Naive B cell (primary cell): ENCODE results near the gene C20orf141. TPM values are rescaled to one million over a fixed set of nuclear protein-coding genes. Genes with fewer than 3 reads are reported as not detected.
A peak's percentile ranks its signal among the peaks of the same experiment; 100 is the strongest.

ENCODE experiments used
- ATAC-seq, 2 donors: fragments of 150-1000 bp; cut with Tn5 transposase; 2 replicates each; pipeline ENCODE4 v1.10.0; 2021; ENCODE audit warnings: low read depth in 2 of 2, mild to moderate bottlenecking in 2 of 2, moderate library complexity in 2 of 2
- DNase-seq: peaks from one replicate; pipeline ENCODE4 v3.0.0; 2022
- H3K27ac Mint-ChIP-seq, 6 donors: one replicate each; pipeline ENCODE4 v1.8.0; 2020 to 2022; ENCODE audit warnings: mild to moderate bottlenecking in 6 of 6, mixed read lengths in 6 of 6, moderate library complexity in 5 of 6, inconsistent platforms in 2 of 6
- H3K27me3 Mint-ChIP-seq, 3 donors: one replicate each; pipeline ENCODE4 v1.8.0; 2021 to 2022; ENCODE audit warnings: mixed read lengths in 3 of 3, mild to moderate bottlenecking in 1 of 3
- H3K36me3 Mint-ChIP-seq, 2 donors: one replicate each; pipeline ENCODE4 v1.8.0; 2020 to 2022; ENCODE audit warnings: mixed read lengths in 2 of 2, inconsistent platforms in 1 of 2, mild to moderate bottlenecking in 1 of 2
- H3K4me1 Mint-ChIP-seq, 3 donors: one replicate each; pipeline ENCODE4 v1.8.0; 2020 to 2022; ENCODE audit warnings: mixed read lengths in 3 of 3, inconsistent platforms in 1 of 3, mild to moderate bottlenecking in 1 of 3, moderate library complexity in 1 of 3
- H3K4me3 Mint-ChIP-seq, 8 donors: one replicate each; pipeline ENCODE4 v1.8.0; 2020 to 2022; ENCODE audit warnings: mild to moderate bottlenecking in 8 of 8, mixed read lengths in 8 of 8, moderate library complexity in 8 of 8, inconsistent platforms in 2 of 8
- H3K9me3 Mint-ChIP-seq, 7 donors: one replicate each; pipeline ENCODE4 v1.8.0; 2020 to 2022; ENCODE audit warnings: mixed read lengths in 7 of 7, mild to moderate bottlenecking in 5 of 7, inconsistent platforms in 2 of 7, moderate library complexity in 1 of 7
- polyA plus RNA-seq, 6 donors: library from polyadenylated mRNA; unstranded; fragments of 300-500 nt; fragmentation: Illumina TruSeq; gene quantifications; one replicate each; pipeline ENCODE4 v1.2.3, GENCODE V29; 2021; ENCODE audit warnings: low read depth in 6 of 6

Gene C20orf141
- polyA plus RNA-seq, 6 donors from 2014 or later = not detected

GRCh38 chr20:2794866-2795447 lies 19.8 kb upstream of the C20orf141 start:
- DNase-seq (no peak), ATAC-seq (no peak)
- no peaks in the 10 kb centered on the region for H3K9me3 Mint-ChIP-seq
- peaks cover 11 to 14% (median 13%) of the 10 kb centered on the region in 3 donors for H3K4me1 Mint-ChIP-seq
- H3K4me3 Mint-ChIP-seq = no peak overlapping the region
- H3K27ac Mint-ChIP-seq = no peak overlapping the region
- peaks cover 0 to 3% of the 10 kb centered on the region in 2 donors for H3K36me3 Mint-ChIP-seq
- H3K27me3 Mint-ChIP-seq = peaks cover 24 to 66% (median 48%) of the 10 kb centered on the region in 3 donors

- ATAC-seq (no peak), DNase-seq (no peak)
- H3K36me3 Mint-ChIP-seq = peaks cover 0 to 6% of the 10 kb centered on the region in 2 donors
- peak overlapping the region in 1 of 8 donors; percentile 6 for H3K4me3 Mint-ChIP-seq
- H3K27ac Mint-ChIP-seq = no peak overlapping the region
- no peaks in the 10 kb centered on the region for H3K9me3 Mint-ChIP-seq
- peaks cover 22 to 67% (median 48%) of the 10 kb centered on the region in 3 donors for H3K27me3 Mint-ChIP-seq
- peaks cover 14 to 17% (median 17%) of the 10 kb centered on the region in 3 donors for H3K4me1 Mint-ChIP-seq
These were observed 19.3 kb upstream of the C20orf141 start for GRCh38 chr20:2795451-2795850.

DNA sequence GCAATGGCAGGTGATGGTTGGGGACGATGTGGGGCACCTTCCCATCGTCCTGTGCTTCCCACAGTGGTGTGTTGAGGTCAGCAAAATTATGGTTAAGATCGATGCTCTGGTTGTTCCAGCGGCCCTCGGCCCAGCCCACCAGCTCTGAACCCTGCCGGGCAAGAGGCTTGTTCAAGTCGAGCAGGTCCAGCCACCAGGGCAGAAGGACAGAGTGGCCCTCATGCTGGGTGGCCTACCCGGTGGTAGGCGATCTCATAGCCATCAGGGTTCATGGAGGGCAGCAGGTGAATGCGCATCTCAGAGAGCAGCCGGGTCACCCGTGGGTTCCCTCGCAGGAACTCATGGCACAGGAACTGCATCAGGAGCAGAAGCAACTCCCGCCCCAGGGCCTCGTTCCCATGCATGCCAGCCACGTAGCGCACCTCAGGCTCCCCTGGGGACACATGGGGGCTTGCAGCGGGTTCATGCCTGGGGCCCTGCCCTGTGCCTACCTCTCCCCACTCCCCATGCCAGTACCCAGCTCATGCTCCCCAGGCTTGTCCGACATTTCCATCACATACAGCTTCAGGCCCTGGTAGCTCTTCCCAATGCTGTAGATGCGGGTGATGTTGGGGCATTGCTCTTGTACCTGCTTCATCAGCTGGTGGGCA lies 18.7 kb upstream of the C20orf141 start:
- H3K4me3 Mint-ChIP-seq = no peak overlapping the region
- no peak for DNase-seq
- no peak for ATAC-seq
- H3K4me1 Mint-ChIP-seq = peaks cover 20 to 24% (median 22%) of the 10 kb centered on the region in 3 donors
- no peaks in the 10 kb centered on the region for H3K9me3 Mint-ChIP-seq
- H3K27me3 Mint-ChIP-seq = peaks cover 27 to 71% (median 52%) of the 10 kb centered on the region in 3 donors
- no peak overlapping the region for H3K27ac Mint-ChIP-seq
- H3K36me3 Mint-ChIP-seq = peaks cover 0 to 6% of the 10 kb centered on the region in 2 donors

DNA sequence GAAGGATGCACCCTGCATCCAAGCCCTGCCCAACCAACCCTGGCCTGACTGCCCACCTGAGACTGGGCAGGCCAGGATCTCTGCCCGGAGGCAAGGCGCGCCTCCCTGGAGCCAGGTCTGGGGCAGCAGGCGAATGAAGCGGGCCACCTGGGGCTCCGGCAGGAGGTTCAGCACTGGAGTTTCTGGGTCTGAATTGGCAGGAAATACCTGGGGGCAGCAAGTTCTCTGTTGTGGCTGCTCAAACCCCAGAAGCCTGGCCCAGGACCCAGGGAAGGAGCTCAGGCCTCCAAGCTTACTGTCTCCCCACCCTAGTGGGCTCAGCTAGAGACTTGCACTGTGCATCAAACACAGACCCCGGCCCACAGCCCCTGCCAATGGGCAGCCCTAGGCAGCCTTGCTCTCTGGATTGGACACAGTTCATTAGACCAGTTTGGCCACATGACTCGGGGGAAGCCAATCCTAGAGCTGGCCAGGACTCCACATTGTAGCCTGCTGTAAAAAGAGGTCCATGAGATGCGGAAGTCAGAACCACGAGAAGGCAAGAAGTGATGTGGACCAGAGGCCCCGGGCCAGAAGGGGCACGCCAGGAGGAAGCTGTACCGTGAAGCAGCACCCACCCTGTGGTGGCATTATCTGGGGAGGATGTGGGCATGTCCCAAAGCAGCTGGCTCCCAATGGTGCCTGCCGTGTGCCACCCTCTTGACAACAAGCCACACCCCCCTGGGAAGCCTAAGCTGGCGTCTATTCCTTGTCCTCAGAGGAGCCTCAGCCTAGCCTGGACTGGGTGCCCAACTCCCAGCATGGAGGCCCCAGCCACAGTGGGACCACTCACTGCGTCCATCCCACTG lies 17.4 kb upstream of the C20orf141 start:
- no peak overlapping the region for H3K4me3 Mint-ChIP-seq
- no peak for DNase-seq
- H3K9me3 Mint-ChIP-seq = peaks cover 0 to 3% (median 0%) of the 10 kb centered on the region in 7 donors
- peak overlapping the region in 1 of 6 donors; percentile 63 for H3K27ac Mint-ChIP-seq
- peaks cover 0 to 6% of the 10 kb centered on the region in 2 donors for H3K36me3 Mint-ChIP-seq
- H3K4me1 Mint-ChIP-seq = peaks cover 23 to 29% (median 29%) of the 10 kb centered on the region in 3 donors
- no peak for ATAC-seq
- peaks cover 29 to 76% (median 60%) of the 10 kb centered on the region in 3 donors for H3K27me3 Mint-ChIP-seq

DNA sequence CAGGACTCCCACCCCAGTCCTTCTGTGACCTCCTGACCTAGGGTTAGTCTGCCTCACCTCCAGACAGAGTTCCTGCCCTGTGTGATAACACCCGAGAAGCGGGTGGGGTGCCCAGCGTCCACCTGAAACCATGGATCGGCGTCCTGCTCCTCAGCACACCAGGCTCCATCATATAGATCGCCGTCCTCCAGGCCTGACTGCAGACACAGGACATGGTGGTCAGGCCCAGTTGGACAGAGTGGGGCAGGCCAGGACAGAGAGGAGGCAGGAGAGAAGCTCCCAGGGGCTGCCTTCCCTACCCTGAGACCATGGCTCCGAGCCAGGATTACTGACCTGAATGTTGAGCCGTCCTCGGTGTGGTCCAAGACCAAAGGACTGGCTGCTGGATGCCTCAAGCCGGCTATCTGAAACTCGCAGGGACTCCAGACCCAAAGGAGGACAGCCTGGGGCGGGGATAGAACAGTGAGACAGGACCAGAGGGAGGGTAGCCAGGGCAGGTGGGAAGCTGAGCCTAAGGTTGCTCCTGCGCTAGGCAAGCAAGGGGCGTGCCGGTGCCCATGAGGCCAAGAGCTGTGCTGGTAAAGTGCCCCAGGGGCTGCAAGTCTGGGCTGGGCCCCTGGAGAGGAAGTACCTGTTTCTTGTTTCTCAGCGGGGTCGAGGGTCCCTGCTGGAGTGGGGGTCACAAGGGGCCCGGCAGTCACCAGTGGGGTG lies 16.5 kb upstream of the C20orf141 start:
- no peak for DNase-seq
- peak overlapping the region in 1 of 6 donors; percentile 61 for H3K27ac Mint-ChIP-seq
- H3K4me3 Mint-ChIP-seq = peak overlapping the region in 7 of 8 donors; percentile 37 to 83 (median 57)
- H3K4me1 Mint-ChIP-seq = peaks cover 23 to 32% (median 29%) of the 10 kb centered on the region in 3 donors
- no peak for ATAC-seq
- peaks cover 0 to 3% (median 0%) of the 10 kb centered on the region in 7 donors for H3K9me3 Mint-ChIP-seq
- H3K27me3 Mint-ChIP-seq = peaks cover 30 to 76% (median 61%) of the 10 kb centered on the region in 3 donors
- H3K36me3 Mint-ChIP-seq = peaks cover 0 to 6% of the 10 kb centered on the region in 2 donors

DNA sequence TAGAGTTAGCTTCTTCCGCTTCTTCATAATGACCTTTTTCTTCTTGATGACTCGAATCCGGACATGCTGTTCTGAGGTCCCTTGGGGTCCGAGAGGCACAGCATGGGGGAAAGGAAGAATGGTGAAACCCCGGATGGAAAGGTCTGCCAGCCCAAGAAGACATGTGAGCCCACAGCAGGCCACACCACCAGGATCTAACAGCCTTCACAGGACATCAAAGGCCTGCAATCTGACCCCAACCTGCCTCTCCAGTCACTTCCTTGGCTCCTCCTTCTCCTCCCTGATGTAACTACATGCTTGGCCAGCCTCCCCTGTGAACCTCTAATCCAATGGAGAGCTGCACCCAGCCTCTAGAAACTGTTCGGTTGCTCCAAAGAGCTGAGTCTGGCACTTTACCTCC lies 16.0 kb upstream of the C20orf141 start:
- peak overlapping the region in 1 of 6 donors; percentile 49 for H3K27ac Mint-ChIP-seq
- peak overlapping the region in 7 of 8 donors; percentile 30 to 95 (median 85) for H3K4me3 Mint-ChIP-seq
- peaks cover 0 to 6% of the 10 kb centered on the region in 2 donors for H3K36me3 Mint-ChIP-seq
- peaks cover 0 to 3% (median 0%) of the 10 kb centered on the region in 7 donors for H3K9me3 Mint-ChIP-seq
- no peak for ATAC-seq
- H3K4me1 Mint-ChIP-seq = peaks cover 23 to 32% (median 29%) of the 10 kb centered on the region in 3 donors
- no peak for DNase-seq
- peaks cover 30 to 75% (median 57%) of the 10 kb centered on the region in 3 donors for H3K27me3 Mint-ChIP-seq

GRCh38 chr20:2799271-2799670 lies 15.5 kb upstream of the C20orf141 start:
- H3K9me3 Mint-ChIP-seq = peaks cover 0 to 3% (median 0%) of the 10 kb centered on the region in 7 donors
- peak overlapping the region in 1 of 6 donors; percentile 26 for H3K27ac Mint-ChIP-seq
- H3K4me3 Mint-ChIP-seq = peak overlapping the region; percentile 40 to 95 (median 88)
- ATAC-seq (no peak), DNase-seq (no peak)
- H3K27me3 Mint-ChIP-seq = peaks cover 33 to 75% (median 61%) of the 10 kb centered on the region in 3 donors
- H3K4me1 Mint-ChIP-seq = peaks cover 23 to 32% (median 29%) of the 10 kb centered on the region in 3 donors
- peaks cover 0 to 6% of the 10 kb centered on the region in 2 donors for H3K36me3 Mint-ChIP-seq

DNA sequence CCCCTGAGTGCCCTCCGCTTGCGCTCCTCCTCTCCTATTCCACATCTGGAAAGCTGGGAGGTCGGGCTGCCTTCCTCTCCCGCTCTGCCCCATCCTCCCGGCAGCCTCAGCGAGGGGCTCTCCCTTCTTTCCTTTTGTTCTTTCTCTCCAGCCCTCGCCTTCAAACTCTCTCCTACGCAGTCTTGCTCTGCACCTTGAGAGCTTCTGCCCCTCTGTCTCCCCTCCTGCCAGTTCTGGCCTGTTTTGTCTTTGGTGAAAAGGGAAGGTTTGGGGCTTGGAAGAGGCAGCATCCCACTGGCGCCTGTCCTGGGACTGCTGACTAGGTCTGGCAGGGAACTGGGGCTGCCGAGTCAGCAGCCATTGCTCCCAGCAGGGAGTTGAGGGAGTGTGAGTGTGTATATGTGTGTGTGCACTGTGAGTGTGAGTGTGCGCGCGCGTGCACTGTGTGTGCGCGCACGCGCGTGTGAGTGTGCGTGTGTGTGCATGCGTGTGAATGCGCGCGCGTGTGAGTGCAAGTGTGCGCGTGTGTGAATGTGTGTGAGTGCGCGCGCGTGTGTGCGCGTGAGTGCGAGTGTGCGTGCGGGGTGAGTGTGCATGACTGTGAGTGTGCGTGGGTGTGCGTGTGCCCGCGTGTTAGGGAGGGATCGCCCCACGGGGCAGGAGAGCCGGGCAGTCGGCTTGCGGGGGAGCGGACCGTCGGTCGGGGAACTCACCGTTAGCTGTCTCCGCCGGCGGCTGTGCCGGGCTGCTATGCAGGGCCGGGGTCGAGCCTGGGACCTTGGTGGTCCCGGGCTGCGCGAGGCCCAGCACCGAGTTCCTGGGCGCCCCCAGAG lies 14.9 kb upstream of the C20orf141 start:
- peak overlapping the region; percentile 40 to 95 (median 88) for H3K4me3 Mint-ChIP-seq
- H3K4me1 Mint-ChIP-seq = peaks cover 23 to 32% (median 29%) of the 10 kb centered on the region in 3 donors
- ATAC-seq (no peak), DNase-seq (no peak)
- peak overlapping the region in 3 of 6 donors; percentile 7 to 93 (median 86) for H3K27ac Mint-ChIP-seq
- peaks cover 0 to 3% (median 0%) of the 10 kb centered on the region in 7 donors for H3K9me3 Mint-ChIP-seq
- H3K27me3 Mint-ChIP-seq = peaks cover 36 to 75% (median 65%) of the 10 kb centered on the region in 3 donors
- H3K36me3 Mint-ChIP-seq = peaks cover 0 to 6% of the 10 kb centered on the region in 2 donors

DNA sequence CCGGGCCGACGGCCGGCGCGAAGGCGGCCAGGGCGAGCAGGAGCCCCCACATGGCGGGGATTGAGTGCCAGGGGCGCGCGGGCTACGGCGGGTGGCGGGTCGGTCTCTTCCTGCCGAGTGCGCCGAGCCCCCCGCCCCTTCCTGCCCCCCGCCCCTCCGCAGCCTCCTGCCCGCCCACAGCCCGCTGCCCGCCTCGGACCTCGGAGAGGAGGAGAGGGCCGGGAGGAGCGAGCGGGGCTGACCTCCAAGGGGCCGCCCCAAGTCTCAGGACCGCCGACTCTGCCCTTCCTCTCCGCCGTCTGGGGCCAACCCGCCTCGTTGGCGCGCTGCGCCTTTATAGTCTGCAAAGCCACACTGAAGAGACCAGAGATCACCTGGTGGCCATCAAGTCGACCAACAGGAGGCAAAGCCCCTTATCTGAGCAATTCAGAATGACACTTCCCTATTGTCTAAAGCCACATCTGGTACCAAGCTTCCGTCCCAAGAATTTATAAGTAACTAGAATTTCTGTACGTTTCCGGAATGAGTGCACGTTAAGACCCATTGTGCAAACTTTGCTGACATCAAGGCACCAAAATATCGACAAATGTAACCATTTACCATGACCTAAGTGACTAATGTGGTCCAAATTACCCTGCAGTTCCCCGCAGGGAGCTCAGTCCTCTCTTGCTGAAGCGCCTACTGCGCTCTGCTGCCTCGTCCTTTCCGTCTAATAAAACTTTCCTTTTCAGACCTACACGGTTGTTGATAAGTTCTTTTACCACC lies 14.1 kb upstream of the C20orf141 start, which contains the start of gene CPXM1:
CPXM1 (minus strand) TSS at position 107 of the 765 bp plus-strand sequence; CDS start at position 52, 55 bp downstream.
- peak; percentile 64 to 70 for ATAC-seq
- H3K4me1 Mint-ChIP-seq = peaks cover 23 to 32% (median 29%) of the 10 kb centered on the region in 3 donors
- H3K4me3 Mint-ChIP-seq = peak within 1 kb of the TSS; percentile 40 to 95 (median 90)
- peak within 1 kb of the TSS in 5 of 6 donors; percentile 54 to 93 (median 70) for H3K27ac Mint-ChIP-seq
- H3K9me3 Mint-ChIP-seq = peaks cover 0 to 3% (median 0%) of the 10 kb centered on the region in 7 donors
- H3K27me3 Mint-ChIP-seq = peaks cover 36 to 80% (median 71%) of the 10 kb centered on the region in 3 donors
- peak; percentile 14 for DNase-seq
- peaks cover 0 to 6% of the 10 kb centered on the region in 2 donors for H3K36me3 Mint-ChIP-seq

- Mint-ChIP-seq H3K27me3 (peaks cover 41 to 85% (median 77%) of the 10 kb centered on the region in 3 donors), H3K4me1 (peaks cover 23 to 33% (median 32%) of the 10 kb centered on the region in 3 donors), H3K9me3 (peaks cover 0 to 3% (median 0%) of the 10 kb centered on the region in 7 donors), H3K36me3 (peaks cover 0 to 6% of the 10 kb centered on the region in 2 donors), H3K4me3 (peak overlapping the region; percentile 40 to 89 (median 86)), H3K27ac (peak overlapping the region in 2 of 6 donors; percentile 54 to 67)
- DNase-seq (no peak), ATAC-seq (peak in 1 of 2 donors; percentile 16)
These were observed 13.5 kb upstream of the C20orf141 start for GRCh38 chr20:2801286-2801728.
